Subcutaneous adipose tissue (tissue), 4 donors: ENCODE measurements around the gene U2AF2. TPM values are rescaled to one million over a fixed set of nuclear protein-coding genes. Genes with fewer than 3 reads are reported as not detected.

Experiments used
- CTCF ChIP-seq: fragments of 450-650 bp; IDR thresholded peaks from one replicate; pipeline ENCODE4 v1.5.1; 2016; ENCODE audit warnings: low read depth, mild to moderate bottlenecking, control low read depth, antibody characterized with exemption, moderate library complexity
- total RNA-seq, 4 donors: library from RNA; depleted of rRNA; stranded (reverse); fragments of >200 nt; gene quantifications; one replicate each; pipeline ENCODE4 v1.1.0, GENCODE V29; 2016

Gene U2AF2
- total RNA-seq, 4 donors from 2014 or later: 51.8 to 96.8 (median 72.5) TPM

GRCh38 chr19:55635334-55635717, 19.5 kb upstream of the U2AF2 start:
- TF ChIP-seq CTCF: no peak

- no peak for TF ChIP-seq CTCF
These were observed 18.9 kb upstream of the U2AF2 start for GRCh38 chr19:55635856-55636440.

- TF ChIP-seq CTCF: no peak
These were observed 18.1 kb upstream of the U2AF2 start for GRCh38 chr19:55636723-55637122.

GRCh38 chr19:55637534-55637933, 17.3 kb upstream of the U2AF2 start:
- TF ChIP-seq CTCF: no peak

GRCh38 chr19:55638864-55639359, 15.9 kb upstream of the U2AF2 start:
- TF ChIP-seq CTCF: no peak

GRCh38 chr19:55640043-55640576, 14.7 kb upstream of the U2AF2 start:
- no peak for TF ChIP-seq CTCF

GRCh38 chr19:55640577-55641425, 14.0 kb upstream of the U2AF2 start, which contains the start of gene ZNF580:
Gene ZNF580, plus strand, starts transcription at chr19:55641002. Its CDS starts 1,507 bp downstream, at chr19:55642509.
- no peak for TF ChIP-seq CTCF
